ENCODE data around the gene NTM.

The NTM gene

GRCh38 chr11:132171031-132171430 lies 800.6 kb downstream of the NTM start:
- no peak overlapping the region for H3K4me3 ChIP-seq (ENCODE audit: low read length)
- DNase-seq (ENCODE audit: low read depth) = no peak

GRCh38 chr11:132174362-132175255 lies 804.2 kb downstream of the NTM start:
- TF ChIP-seq CTCF (conservative IDR thresholded peaks at IDR 0.05; ENCODE audit: low read length) = no peak
- DNase-seq (ENCODE audit: low read depth) = no peak
- H3K4me3 ChIP-seq (ENCODE audit: low read length) = no peak overlapping the region

More at GRCh38 chr11:132171031-132171430, 800.6 kb downstream of the NTM start:
- no peak for TF ChIP-seq CTCF (conservative IDR thresholded peaks at IDR 0.05; ENCODE audit: low read length)

GRCh38 chr11:132177106-132177505 lies 806.7 kb downstream of the NTM start:
- TF ChIP-seq CTCF (conservative IDR thresholded peaks at IDR 0.05; ENCODE audit: low read length) = no peak
- H3K4me3 ChIP-seq (ENCODE audit: low read length) = no peak overlapping the region
- DNase-seq (ENCODE audit: low read depth) = peak; percentile 56

GRCh38 chr11:132184079-132184478 lies 813.7 kb downstream of the NTM start:
- no peak overlapping the region for H3K4me3 ChIP-seq (ENCODE audit: low read length)
- no peak for DNase-seq (ENCODE audit: low read depth)
- no peak for TF ChIP-seq CTCF (conservative IDR thresholded peaks at IDR 0.05; ENCODE audit: low read length)

- DNase-seq (ENCODE audit: low read depth) = no peak
- no peak for TF ChIP-seq CTCF (conservative IDR thresholded peaks at IDR 0.05; ENCODE audit: low read length)
- H3K4me3 ChIP-seq (ENCODE audit: low read length) = no peak overlapping the region
Observed at GRCh38 chr11:132185726-132186592, 815.5 kb downstream of the NTM start.

DNA sequence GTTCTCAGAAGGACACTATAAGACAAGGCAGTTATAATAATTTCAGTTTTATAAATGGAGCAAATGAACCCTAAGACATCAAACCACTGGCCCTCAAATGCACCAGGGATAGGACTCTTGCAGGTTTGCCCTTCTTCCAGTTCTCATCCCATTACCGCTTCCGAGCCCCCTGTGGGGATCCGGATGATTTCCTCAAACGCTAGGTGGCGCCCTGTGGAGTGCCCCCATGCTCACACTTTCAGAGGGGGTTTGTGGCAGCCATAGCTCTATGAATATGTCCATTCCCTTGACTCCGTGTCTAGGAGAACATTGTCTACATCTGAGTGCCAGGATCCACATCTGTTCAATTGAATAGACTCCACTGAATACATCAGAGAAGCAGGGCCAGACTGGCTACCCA lies 816.3 kb downstream of the NTM start:
- H3K4me3 ChIP-seq (ENCODE audit: low read length) = no peak overlapping the region
- no peak; the same call in 1 of the 2 replicates for TF ChIP-seq CTCF (conservative IDR thresholded peaks at IDR 0.05; ENCODE audit: low read length)
- DNase-seq (ENCODE audit: low read depth) = no peak
